H1 (cell line): ENCODE data around the gene AGPAT2. TPM values are rescaled to one million over a fixed set of nuclear protein-coding genes. Genes with fewer than 3 reads are reported as not detected.

Experiments used
- CBX5 ChIP-seq: fragments of 300-800, 300-1000 bp; sonication (generic); IDR thresholded peaks from 2 replicates; pipeline ENCODE4 v1.7.1; 2016; ENCODE audit warnings: antibody characterized with exemption, low read length, low read depth
- JUN ChIP-seq: IDR thresholded peaks from 2 replicates; pipeline ENCODE4 v1.6.1; 2011; ENCODE audit warnings: low read depth, mild to moderate bottlenecking, improper control_type of control experiment, low read length
- KDM5A ChIP-seq: fragments of 200-600 bp; IDR thresholded peaks from 2 replicates; pipeline ENCODE4 v1.7.1; 2012; ENCODE audit warnings: mild to moderate bottlenecking, low read length, inconsistent platforms, mixed read lengths
- POLR2A ChIP-seq, 2 experiments: IDR thresholded peaks; 1 replicate in 1 of 2; 2 replicates in 1 of 2; pipeline ENCODE4 v1.6.1; 2011; ENCODE audit warnings: low read depth in 2 of 2, low read length in 2 of 2, mild to moderate bottlenecking in 2 of 2; ENCODE audit errors: control extremely low read depth in 1 of 2
- POU5F1 ChIP-seq: IDR thresholded peaks from 2 replicates; pipeline ENCODE4 v1.6.1; 2011; ENCODE audit warnings: low read depth, mild to moderate bottlenecking, low read length, moderate library complexity
- SP2 ChIP-seq: IDR thresholded peaks from 2 replicates; pipeline ENCODE4 v1.6.1; 2012; ENCODE audit warnings: mild to moderate bottlenecking, low read length, inconsistent platforms
- SP4 ChIP-seq: IDR thresholded peaks from 2 replicates; pipeline ENCODE4 v1.6.1; 2012; ENCODE audit warnings: low read length, inconsistent platforms
- TAF7 ChIP-seq: optimal IDR thresholded peaks from 2 replicates; pipeline ENCODE3; 2011; ENCODE audit warnings: low read depth, mild to moderate bottlenecking, inconsistent platforms, low read length, moderate library complexity, borderline replicate concordance
- TEAD4 ChIP-seq: IDR thresholded peaks from 2 replicates; pipeline ENCODE4 v1.6.1; 2012; ENCODE audit warnings: low read depth, low read length, inconsistent platforms, mixed read lengths
- USF2 ChIP-seq: IDR thresholded peaks from 2 replicates; pipeline ENCODE4 v1.6.1; 2011; ENCODE audit warnings: low read length, improper control_type of control experiment
- polyA plus RNA-seq, 7 experiments: library from polyadenylated mRNA; depleted of rRNA in 3 of 7; stranded (reverse) in 5 of 7; unstranded in 2 of 7; fragments of >200 nt in 5 of 7; fragments of 200-250 nt in 2 of 7; gene quantifications; 1 replicate in 5 of 7; 2 replicates in 1 of 7; 4 replicates in 1 of 7; pipeline versions ENCODE4 v1.2.1 to v1.2.3, GENCODE V29; 2011 to 2013; ENCODE audit warnings: missing spikeins in 2 of 7, mixed read lengths in 2 of 7
- total RNA-seq: library from RNA; stranded (reverse); fragmentation: NEBNext Ultra II Directional; extraction: Animal tissue kit (Norgen Biotek cat#: 25700); gene quantifications from 2 replicates; pipeline ENCODE4 v1.2.1, GENCODE V29; 2021

The AGPAT2 gene
- total and polyA plus RNA-seq, 2 of the 8 experiments (the other 6 are each of a cell fraction or from before 2014, with no cell fraction given): 31.6 to 37.6 TPM

- TF ChIP-seq TEAD4: no peak
- TF ChIP-seq POLR2A (IDR thresholded peaks at IDR 0.05; ENCODE audit: control extremely low read depth in 1 of 2, low read depth in 2 of 2, low read length in 2 of 2): no peak
- TF ChIP-seq CBX5: no peak
- no peak for TF ChIP-seq POU5F1
- no peak for TF ChIP-seq KDM5A
- no peak for TF ChIP-seq SP4
- no peak for TF ChIP-seq SP2
- TF ChIP-seq JUN: no peak
- no peak for TF ChIP-seq USF2
- TF ChIP-seq TAF7: no peak
Observed at GRCh38 chr9:136666372-136667213, 20.7 kb downstream of the AGPAT2 start (continued).
